NCI-H748 (cell line): ENCODE measurements around the gene PLCL1.

Experiments
- DNase-seq: peaks from one replicate; lab custom pipeline; 2025; ENCODE audit not compliant: unreplicated experiment; lab: John Stamatoyannopoulos, UW

PLCL1 gene

GRCh38 chr2:197884252-197884651 lies 79.9 kb downstream of the PLCL1 start:
- DNase-seq: no peak

- DNase-seq: no peak
These were observed 80.7 kb downstream of the PLCL1 start for GRCh38 chr2:197885126-197885525.

GRCh38 chr2:197885587-197885986 lies 81.2 kb downstream of the PLCL1 start:
- DNase-seq: no peak

DNA sequence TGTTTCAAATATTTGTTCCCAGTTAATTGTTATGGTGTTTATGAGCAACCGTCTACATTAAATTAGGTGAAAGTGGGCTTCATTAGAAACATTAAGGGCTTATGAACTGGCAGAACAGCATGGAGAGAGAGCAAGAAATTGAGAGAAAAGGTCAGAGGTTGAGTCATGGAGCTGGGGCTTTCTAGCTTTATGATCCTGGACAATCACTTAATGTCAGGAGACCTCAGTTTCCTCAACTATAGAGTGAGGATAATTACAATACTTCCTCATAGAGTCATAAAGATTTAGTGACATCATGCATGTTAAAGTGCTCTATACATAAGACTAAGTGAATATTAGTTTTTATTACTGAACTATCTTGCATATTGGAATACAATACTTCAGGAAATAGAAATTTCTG lies 83.9 kb downstream of the PLCL1 start:
- DNase-seq: no peak

- DNase-seq: no peak
These were observed 84.6 kb downstream of the PLCL1 start for GRCh38 chr2:197889041-197889440.

GRCh38 chr2:197890168-197890567 lies 85.8 kb downstream of the PLCL1 start:
- DNase-seq: peak; percentile 29

DNA sequence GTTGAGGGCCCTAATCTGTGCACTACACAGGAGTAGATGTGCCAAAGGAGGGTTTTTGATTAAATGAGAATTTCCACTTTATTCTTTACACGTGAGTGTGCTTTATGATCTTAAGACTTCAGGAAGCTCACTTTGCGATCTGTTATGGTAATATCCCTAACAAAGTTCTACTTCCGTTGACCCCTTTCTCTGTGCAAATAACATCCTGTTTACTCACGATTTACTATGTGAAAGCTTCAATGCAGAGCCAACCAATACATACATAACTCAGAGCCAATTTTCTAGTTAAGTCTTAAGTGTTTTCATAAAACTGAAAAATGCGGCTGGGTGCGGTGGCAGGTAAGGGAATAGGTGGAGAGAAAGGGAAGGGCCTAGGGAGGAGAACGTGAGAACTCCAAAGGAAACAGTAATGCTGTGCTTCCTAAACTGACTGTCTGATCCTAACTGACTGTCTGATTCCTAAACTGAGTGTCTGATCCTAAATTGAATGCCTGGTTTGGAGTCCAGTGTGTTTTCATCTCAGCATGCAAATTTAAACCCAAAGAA lies 87.6 kb downstream of the PLCL1 start:
- peak; percentile 33 for DNase-seq

GRCh38 chr2:197893403-197894177 lies 89.2 kb downstream of the PLCL1 start:
- no peak for DNase-seq

DNA sequence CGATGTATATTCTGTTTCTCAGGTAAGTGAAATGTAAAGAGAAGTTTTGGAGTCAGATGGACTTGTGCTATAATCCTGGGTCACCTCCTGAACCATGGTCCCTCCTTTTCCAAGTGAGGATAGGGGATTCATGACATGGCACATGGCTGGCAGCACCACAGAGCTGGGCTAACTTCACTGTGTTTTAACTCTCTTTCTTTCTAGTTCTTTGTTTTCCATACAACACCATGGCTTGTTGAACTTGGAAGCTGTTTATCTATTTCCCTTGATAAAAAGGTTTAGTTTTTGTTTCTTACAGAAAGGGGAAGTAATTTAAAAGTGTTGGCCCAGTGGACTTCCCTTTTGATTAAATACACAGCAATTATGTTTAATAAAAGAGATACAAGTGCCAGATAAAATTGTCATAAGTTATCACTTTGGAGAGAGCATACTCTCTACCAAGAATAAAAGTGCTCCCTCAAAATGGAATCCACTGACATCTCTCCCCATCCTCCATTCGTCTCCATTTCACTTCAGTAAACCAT lies 90.4 kb downstream of the PLCL1 start:
- no peak for DNase-seq

GRCh38 chr2:197897960-197898678 lies 93.7 kb downstream of the PLCL1 start:
- DNase-seq: no peak

GRCh38 chr2:197904446-197904845 lies 100.1 kb downstream of the PLCL1 start:
- no peak for DNase-seq

GRCh38 chr2:197908156-197908555 lies 103.8 kb downstream of the PLCL1 start:
- no peak for DNase-seq

GRCh38 chr2:197908990-197909776 lies 104.8 kb downstream of the PLCL1 start:
- DNase-seq: no peak

DNA sequence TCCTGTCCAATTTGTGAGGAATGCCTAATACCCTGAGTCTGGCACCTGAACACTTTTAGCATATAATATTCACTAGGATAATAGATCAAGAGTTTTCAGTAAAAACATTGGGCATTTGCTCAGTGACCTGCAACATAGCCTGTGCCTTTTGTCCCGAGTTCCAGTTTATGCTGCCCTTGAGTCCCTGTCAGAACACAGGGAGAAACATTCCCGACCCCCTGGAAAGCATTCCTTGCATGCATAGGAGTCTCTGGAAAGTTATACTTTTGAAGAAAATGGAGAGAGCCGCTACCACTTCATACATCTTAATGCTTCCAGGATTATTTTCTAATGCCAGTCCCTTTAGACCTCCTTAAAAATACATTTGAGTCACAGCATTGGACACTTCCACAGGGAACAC lies 107.3 kb downstream of the PLCL1 start:
- DNase-seq: no peak

GRCh38 chr2:197913084-197913483 lies 108.7 kb downstream of the PLCL1 start:
- no peak for DNase-seq

DNA sequence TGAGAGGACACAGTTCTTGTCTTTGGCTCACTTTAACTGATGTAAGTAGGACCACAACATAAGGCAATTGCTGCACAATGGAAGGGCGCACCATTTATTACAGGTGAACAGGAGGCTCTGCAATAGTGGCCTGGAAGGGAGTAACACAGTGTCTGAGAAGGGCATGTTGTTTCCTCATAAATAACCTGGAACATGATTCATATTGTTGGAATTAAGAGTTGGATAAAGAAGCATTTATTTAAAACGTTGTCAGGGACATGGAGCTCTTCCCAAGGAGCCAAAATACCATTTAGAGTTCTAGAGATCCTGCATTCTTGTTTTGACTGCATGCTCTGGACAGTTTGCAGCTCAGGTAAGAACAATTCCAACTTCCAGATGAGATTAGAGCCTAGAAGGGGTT lies 110.4 kb downstream of the PLCL1 start:
- no peak for DNase-seq

GRCh38 chr2:197915548-197916265 lies 111.3 kb downstream of the PLCL1 start:
- DNase-seq: no peak

- no peak for DNase-seq
These were observed 115.1 kb downstream of the PLCL1 start for GRCh38 chr2:197919487-197919886.

DNA sequence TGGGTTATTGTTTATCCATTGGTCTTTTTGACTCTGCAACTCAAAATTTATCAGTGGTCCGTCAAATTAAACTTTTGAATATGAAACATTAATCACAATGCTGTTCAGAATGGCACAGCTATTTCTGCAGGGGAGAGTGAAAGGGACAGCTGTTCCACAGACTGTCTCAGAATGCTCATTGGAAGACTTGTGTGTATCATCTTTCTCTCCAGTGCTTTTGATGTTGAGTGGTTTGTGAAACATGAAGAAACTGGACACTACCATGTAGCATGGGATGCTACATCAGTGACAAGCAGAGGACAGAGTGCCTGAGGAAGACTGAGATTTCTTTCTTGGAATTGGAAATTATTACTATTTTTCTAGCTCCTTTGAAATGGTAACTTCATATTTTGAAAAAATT lies 115.7 kb downstream of the PLCL1 start:
- DNase-seq: no peak

- no peak for DNase-seq
These were observed 116.3 kb downstream of the PLCL1 start for GRCh38 chr2:197920592-197921201.
